ENCODE results near the gene PDPN.

The PDPN gene

GRCh38 chr1:13581446-13581845 is 2.2 kb upstream of the PDPN start:
- no peak for DNase-seq

DNA sequence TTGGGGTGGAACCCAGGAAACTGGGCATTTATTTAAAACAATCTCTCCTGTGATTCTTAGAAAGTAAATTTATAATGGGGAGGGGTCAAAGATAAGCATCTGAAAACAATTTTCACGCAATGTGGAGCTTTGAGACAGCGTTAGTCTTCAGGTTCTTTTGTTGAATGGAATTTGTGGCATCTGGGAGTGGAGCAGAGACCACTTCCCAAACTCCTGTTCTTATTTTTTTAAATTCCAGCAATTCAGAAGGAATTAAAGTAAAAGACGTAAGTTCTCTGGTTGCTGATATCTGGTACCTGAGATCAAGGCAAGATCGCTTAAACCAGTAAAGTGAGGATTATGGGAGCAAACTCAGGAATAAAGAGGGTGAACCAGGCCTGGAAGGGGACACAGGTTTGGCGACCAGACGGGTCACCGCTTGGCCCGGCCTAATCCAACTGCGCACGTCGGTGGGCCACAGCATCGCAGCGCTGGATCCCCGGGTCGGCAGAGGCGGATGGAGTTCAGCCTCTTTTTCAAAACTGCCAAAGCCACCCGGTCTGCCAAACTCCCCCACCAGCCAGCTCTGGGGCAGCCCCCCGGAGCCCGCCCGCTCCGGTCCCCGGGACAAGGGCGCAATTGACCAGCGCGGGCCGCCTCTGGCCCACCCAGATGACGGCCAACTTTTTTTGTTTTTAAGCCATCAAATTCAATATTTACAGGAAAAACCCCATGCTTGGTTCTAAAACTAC is 754 bp upstream of the PDPN start:
- no peak for DNase-seq

DNA sequence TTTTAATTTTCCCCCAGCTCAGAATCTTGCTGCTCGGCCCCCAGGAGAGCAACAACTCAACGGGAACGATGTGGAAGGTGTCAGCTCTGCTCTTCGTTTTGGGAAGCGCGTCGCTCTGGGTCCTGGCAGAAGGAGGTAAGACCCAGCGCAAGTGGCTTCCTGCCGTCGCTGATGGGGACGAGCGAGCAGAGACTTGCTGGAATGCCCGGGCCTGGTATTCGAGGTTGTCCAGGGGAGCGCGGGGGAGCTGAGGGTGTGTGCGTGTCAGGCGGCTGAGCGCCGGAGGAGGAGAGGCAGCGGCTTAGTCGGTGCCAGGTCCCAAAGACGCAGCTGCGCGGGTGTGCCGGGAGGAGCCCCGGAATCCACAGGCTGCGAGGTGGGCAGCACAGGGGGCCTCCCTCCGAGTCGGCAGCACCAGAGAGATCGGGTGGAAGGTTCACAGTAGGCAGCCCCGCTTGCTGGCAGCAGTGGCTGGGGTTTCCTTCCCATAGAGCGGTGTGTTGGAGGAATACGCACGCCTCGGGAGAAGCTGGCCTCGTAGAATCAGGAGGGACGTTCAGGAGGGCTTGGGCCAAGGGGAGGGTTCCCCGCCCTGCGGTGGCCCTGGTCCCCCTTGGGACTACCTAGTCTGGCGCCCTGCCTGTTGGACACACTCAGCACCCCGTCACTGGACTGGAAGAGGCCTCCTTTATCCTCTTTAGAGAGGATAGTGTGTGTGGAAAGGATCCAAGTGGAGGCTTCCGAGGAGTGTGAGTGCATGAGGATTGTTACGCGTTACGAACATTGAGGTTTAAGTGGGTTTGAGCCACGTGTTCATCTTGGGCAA is 547 bp downstream of the PDPN start:
- no peak for DNase-seq

GRCh38 chr1:13584876-13585611 is 1.4 kb downstream of the PDPN start:
- DNase-seq, result no peak

DNA sequence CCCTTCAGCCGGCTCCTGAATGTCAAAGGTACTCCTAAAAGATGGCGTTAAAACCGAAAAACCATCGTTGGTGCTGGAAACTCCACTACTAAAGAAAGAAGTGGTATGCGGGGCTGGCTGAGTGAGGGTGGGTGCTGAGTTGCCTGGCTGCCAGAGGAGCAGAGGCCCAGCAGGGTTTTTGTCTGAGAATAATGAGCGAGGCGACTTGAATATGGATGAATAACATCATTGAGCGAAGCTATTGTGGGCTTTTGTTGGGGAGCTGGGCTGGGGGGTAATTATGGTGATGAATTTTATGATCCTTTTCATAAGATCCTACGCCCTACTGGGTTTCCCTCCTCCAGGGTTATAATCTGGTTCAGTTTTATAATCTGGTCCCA is 2.0 kb downstream of the PDPN start:
- DNase-seq, result no peak

- DNase-seq, result no peak
Measured at GRCh38 chr1:13586001-13586400, 2.4 kb downstream of the PDPN start.

DNA sequence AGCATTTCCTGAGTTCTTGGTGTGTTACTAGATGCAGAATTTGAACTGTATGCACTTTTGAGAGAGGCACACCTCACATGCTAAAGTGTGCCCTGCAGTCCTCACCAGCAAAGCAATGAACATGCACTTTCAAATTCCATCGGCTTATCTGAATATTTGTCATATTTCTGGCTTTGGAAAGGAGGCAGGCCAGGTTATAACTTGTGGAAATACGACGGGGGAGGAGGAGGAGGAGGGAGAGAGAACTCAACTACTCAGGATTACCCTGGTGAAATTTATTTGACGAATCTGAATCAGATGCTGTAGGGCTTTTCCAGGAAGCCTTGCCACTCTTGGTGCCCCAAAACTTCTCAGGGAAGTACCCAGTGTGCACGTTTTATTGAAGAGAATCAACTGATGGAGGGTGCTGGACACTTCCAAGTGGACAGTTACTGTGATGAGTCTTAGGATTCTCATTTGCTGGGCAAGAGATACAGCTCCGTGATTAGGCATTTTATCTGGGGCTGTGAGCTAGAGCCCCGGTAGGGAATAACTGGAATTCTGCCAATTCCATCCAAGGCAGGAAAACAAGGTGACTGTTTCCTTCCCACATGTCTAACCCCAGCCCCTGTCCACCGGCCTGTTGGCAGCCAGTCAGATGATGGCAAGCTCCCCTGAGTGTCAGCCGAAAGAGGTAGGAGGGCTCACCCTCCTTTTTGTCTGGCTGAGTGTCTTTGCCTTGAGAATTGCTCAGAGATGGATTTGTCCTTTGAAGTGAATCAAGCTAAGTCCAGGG is 3.8 kb downstream of the PDPN start:
- no peak for DNase-seq

GRCh38 chr1:13588946-13589796 is 5.5 kb downstream of the PDPN start:
- no peak for DNase-seq

DNA sequence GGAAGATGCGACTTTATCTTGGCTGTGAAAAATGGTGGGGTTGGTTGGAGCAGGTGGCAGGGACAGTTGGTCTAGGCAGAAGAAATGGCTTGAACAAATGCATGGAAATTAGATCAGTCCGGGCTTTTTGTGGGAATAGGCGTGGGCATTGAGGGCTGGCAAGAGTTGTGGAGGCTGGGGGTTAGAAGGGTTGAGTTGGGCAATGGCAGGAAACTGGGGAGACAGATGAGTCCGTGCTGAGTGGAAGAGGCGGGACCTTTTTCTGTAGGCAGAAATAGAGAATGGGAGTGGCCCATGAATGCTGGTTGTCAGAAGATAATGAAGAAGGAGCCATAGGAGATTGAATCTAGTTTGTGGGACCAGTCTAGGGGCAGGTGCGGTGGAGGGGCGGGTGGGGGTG is 6.9 kb downstream of the PDPN start:
- DNase-seq, result no peak

DNA sequence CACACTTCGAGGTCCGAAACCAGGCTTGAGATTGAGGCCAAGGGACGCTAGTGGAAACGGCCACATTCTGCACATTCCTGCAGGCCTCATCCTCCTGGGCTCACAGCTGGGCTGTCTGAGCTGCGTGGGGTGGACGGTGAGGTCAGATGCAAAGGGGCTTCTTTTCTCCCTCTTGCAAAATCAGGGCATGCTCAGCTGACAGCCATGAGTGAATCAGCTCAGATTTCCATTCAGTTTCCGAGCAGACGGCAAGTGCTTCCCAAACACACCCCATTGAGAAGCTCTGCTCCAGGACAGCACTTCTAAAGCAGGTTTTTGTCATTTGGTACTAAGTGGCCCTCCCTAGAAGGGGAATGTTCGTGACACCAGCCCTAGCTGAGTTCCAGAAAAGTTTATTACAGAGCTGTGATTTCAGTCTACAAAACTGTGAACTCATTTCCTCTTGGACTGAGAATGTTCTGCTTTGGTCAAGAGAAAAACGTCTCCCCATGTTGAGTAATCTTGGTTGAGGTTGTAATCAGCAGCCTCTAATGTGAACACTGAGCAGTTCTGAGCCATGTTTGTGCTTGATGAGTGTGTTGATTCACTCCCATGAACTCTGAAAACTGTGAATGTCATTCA is 10.0 kb downstream of the PDPN start:
- DNase-seq, result no peak

DNA sequence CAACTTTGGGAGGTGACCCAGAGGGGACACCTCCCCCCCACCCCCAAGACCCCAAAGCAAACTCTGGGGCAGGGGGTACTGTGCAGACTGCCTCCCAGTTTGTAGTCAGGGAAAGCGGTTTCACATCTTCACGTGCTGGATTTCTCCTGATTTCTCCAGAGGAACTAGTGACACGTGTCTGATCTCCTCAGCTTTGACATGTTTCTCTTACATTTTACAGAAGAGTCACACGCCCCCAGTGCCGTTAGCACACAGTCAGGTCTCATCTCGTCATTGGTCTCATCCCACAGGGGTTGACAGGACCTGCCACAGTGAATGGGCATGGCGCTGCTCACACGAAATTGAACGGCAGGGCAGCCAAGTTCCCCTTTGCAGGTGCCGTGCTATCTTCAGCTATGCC is 11.8 kb downstream of the PDPN start:
- no peak for DNase-seq

GRCh38 chr1:13597166-13597565 is 13.5 kb downstream of the PDPN start:
- DNase-seq, result no peak

- DNase-seq, result no peak
Measured at GRCh38 chr1:13600762-13601453, 17.3 kb downstream of the PDPN start.

DNA sequence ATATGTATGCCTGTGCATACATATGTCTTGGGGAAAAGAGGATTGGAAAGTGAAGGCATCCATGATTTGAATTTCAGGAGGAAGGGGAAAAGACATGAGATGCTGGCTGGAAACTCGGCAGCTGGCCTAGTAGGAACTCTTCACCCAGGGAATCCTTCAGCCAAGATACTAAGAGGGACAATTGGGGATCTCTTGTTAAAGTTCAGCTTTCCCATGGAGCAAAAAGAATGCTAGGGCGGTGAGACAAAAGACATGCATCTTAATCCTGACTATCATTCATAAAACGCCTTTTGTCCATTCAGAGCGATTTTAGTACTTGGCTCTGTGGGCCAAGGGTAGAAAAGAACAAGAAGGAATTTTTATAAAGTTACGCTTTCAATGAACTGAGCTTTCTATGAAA is 20.5 kb downstream of the PDPN start:
- DNase-seq, result no peak

DNA sequence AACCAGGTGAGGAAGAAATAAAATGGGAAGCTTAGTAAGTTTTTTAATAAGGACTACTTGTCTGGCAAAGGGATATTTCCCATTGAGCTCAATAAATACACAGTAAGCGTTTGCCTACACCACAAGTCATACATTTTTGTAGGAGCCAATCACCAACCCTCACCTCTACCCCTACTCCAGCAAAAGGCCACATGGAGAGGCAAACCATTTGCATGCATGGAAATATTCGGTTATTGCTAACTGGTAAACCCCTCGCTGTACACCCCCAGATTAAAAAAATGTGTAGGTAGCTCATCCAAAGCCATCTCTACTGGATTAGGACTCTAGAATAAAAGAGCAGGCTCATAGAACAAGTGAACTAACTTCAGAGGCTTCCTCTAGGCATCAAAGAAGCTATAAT is 21.1 kb downstream of the PDPN start:
- DNase-seq, result no peak

DNA sequence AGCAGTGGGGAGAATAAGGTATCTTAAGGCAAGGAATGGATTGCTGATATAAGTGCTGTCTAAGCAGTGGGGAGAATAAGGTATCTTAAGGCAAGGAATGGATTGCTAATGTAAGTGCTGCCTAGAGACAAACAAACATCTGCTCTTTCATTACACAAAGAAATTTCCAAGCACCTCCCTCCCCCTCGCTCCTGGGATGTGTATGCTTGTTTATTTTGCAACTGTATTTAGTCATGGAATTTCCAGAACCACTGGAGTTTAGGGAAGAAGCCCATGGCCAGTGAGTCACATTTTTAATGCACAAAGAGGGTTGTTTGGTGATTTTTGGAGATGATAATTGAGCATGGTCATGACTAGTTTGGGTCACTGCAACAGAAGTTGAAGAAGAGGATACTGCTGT is 21.5 kb downstream of the PDPN start:
- no peak for DNase-seq

DNA sequence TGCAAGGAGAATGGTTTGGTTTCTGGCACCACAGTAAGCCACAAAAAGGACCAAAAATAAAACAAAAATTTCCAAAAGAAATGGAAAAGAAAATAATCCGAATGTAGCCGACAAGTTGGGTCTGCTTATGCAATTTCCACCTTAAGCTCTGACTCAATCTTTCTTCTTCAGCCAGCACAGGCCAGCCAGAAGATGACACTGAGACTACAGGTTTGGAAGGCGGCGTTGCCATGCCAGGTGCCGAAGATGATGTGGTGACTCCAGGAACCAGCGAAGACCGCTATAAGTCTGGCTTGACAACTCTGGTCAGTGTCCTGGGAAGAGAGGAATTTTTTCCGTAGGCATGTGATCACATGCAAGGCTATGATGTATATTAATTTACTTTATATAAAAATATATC is 23.4 kb downstream of the PDPN start:
- no peak for DNase-seq

DNA sequence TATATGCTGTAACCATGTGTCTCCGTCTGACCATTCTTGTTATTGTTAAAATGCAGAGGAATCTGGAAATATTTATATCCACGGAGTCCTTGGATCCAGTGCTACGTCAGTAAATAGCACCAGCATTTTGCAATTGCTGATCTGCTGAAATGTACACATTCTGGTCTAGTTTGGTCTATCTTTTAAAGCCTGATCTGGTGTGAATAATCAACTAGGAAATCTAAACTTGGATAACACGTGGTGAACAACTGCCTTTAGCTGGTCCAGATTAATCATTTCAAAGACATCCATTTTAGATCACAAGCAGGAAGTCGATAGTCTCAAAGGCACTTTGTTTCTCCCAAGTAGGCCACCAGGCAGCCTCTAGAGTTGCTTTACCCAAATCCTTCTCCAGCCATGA is 32.6 kb downstream of the PDPN start:
- DNase-seq, result no peak

- no peak for DNase-seq
Measured at GRCh38 chr1:13617108-13617507, 33.5 kb downstream of the PDPN start.

GRCh38 chr1:13617773-13618172 is 34.1 kb downstream of the PDPN start:
- DNase-seq, result no peak

DNA sequence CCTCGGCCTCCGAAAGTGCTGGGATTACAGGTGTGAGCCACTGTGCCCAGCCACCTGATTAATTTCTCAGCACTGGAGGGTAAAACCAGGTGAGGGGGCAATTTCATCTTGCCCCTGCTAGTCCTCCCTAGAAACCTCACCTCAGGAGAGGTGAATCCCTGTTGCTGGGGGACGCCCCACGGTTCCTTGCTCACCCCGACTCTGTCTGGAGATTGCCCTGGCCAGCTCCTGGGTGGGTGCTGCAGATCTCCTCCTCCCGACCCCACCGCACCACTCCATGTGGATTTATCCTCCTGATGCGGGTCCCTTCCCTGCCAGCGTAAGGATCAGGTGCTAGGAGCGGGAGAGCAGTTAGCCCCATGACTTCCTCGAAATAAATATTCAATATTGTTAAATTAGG is 34.9 kb downstream of the PDPN start:
- no peak for DNase-seq
